Uterus (tissue), 4 donors: ENCODE results near the gene AP1S3. TPM values are rescaled to one million over a fixed set of nuclear protein-coding genes. Genes with fewer than 3 reads are reported as not detected.
"Not testable (repeated sequence)": the region's sequence is repeated elsewhere in the genome, so short reads cannot be mapped to it uniquely, and the experiment has no call there.

ENCODE experiments used
- DNase-seq, 2 donors: peaks; one replicate each; pipeline ENCODE4 v3.0.0-alpha.2; 2019 to 2020
- H3K27ac ChIP-seq, 2 donors: fragments of 200-600 bp; sonication (generic); 1 replicate in 1 of 2; 2 replicates in 1 of 2; pipeline ENCODE4 v1.5.1; 2016 to 2018
- H3K27me3 ChIP-seq, 2 donors: fragments of 200-600 bp; sonication (generic); one replicate each; pipeline ENCODE4 v1.5.1; 2018 to 2019; ENCODE audit warnings: control low read depth in 1 of 2
- H3K36me3 ChIP-seq, 2 donors: fragments of 200-600 bp; sonication (generic); one replicate each; pipeline ENCODE4 v1.5.1; 2019; ENCODE audit warnings: control low read depth in 1 of 2
- H3K4me1 ChIP-seq, 2 donors: fragments of 200-600 bp; sonication (generic); one replicate each; pipeline ENCODE4 v1.5.1; 2018 to 2019; ENCODE audit warnings: control low read depth in 1 of 2
- H3K4me3 ChIP-seq, 2 donors: fragments of 200-600 bp; sonication (generic); 1 replicate in 1 of 2; 2 replicates in 1 of 2; pipeline ENCODE4 v1.5.1; 2018 to 2019; ENCODE audit warnings: mild to moderate bottlenecking in 1 of 2
- H3K9me3 ChIP-seq, 2 donors: fragments of 200-600 bp; sonication (generic); one replicate each; pipeline ENCODE4 v1.5.1; 2019; ENCODE audit warnings: control low read depth in 1 of 2
- CTCF ChIP-seq, 4 experiments: fragments of 200-600 bp in 2 of 4; fragments of 450-650 bp in 2 of 4; sonication (generic) in 2 of 4; IDR thresholded peaks; one replicate each; pipeline ENCODE4 v1.5.1; 2016 to 2019; ENCODE audit warnings: antibody characterized with exemption in 4 of 4, mild to moderate bottlenecking in 2 of 4, moderate library complexity in 1 of 4
- POLR2A ChIP-seq, 2 donors: fragments of 450-650 bp; IDR thresholded peaks; one replicate each; pipeline ENCODE4 v1.6.1; 2016; ENCODE audit warnings: antibody characterized with exemption in 2 of 2, mild to moderate bottlenecking in 1 of 2, moderate library complexity in 1 of 2
- intact Hi-C: fragments of 100-400 bp; cut with DNase I; formaldehyde crosslinking; loops from one replicate; pipeline ENCODE4 v1.15.1; 2023; ENCODE audit warnings: low total_unique reads
- total RNA-seq, 4 donors: library from RNA; depleted of rRNA in 3 of 4; stranded (reverse); fragments of >200 nt in 3 of 4; gene quantifications; one replicate each; pipeline versions ENCODE4 v1.1.0 to v1.2.4, GENCODE V29; 2014 to 2023
- donor health status: DM: yes; HTN: yes; CAD: no.

The AP1S3 gene
- total RNA-seq, 4 donors from 2014 or later: 2.0 to 5.6 TPM; not detected in 2

GRCh38 chr2:223820549-223820948 is 16.8 kb downstream of the AP1S3 start:
- H3K36me3 ChIP-seq: no peaks in the 10 kb centered on the region
- intact Hi-C loops: no loop called here
- no peak overlapping the region for H3K4me3 ChIP-seq
- no peaks in the 10 kb centered on the region for H3K9me3 ChIP-seq
- no peaks in the 10 kb centered on the region for H3K27me3 ChIP-seq
- no peak overlapping the region for H3K27ac ChIP-seq
- DNase-seq: no peak
- TF ChIP-seq CTCF (IDR thresholded peaks at IDR 0.05) (no peak), POLR2A (IDR thresholded peaks at IDR 0.05) (no peak)
- H3K4me1 ChIP-seq: no peaks in the 10 kb centered on the region

DNA sequence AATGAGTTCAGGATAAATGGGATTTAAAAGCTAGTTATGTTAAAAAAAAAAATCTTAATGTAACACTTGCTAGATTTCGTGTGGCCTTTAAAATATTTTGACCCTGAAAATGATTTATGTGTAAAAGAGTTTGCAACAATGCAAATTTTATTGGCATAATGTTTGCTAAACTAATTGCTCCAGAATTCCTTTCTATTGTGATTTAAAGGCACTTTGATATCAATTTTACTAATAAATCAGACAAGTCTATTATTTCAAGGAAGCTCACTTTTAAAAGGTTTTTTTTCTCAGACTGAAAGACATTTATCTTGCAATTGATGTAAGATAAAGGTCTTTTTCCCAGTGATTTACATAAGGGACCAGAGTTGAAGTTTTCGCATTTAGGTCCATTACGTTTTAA is 17.5 kb downstream of the AP1S3 start:
- intact Hi-C loops: no loop called here
- no peak for TF ChIP-seq POLR2A (IDR thresholded peaks at IDR 0.05)
- TF ChIP-seq CTCF (IDR thresholded peaks at IDR 0.05): no peak
- no peak overlapping the region for H3K4me3 ChIP-seq
- no peak overlapping the region for H3K27ac ChIP-seq
- no peaks in the 10 kb centered on the region for H3K9me3 ChIP-seq
- H3K27me3 ChIP-seq: no peaks in the 10 kb centered on the region
- no peaks in the 10 kb centered on the region for H3K36me3 ChIP-seq
- DNase-seq: no peak
- no peaks in the 10 kb centered on the region for H3K4me1 ChIP-seq

DNA sequence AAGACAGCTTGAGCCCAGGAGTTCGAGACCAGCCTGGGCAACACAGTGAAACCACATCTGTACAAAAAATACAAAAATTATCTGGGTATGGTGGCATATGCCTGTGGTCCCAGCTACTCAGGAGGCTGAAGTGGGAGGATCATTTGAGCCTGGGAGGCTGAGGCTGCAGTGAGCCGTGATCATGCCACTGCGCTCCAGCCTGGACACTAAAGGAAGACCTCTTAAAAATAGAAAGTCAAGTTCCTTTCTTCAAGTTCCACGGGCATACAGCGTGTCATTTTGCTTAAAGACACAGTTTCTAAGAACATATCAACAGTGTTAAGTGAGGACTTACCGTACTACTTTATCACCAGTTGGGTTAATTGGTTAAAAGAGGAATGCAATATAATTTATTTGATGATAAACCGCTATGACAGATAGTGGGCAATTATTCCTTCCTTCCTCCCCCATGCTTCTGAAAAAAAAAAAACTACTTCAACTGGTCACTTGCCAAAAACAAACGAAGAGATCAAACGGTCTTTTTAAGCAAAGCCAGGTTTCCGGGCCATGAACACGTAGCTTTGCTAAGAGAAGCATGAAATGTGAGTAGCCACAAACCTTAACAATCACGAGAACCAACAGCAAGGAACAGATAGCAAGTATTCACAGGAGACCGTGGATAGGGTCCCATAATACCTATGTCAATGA is 21.4 kb downstream of the AP1S3 start:
- DNase-seq: no peak
- no peaks in the 10 kb centered on the region for H3K36me3 ChIP-seq
- H3K4me1 ChIP-seq: no peaks in the 10 kb centered on the region
- H3K9me3 ChIP-seq: no peaks in the 10 kb centered on the region
- no peak overlapping the region for H3K27ac ChIP-seq
- no peaks in the 10 kb centered on the region for H3K27me3 ChIP-seq
- intact Hi-C loops: no loop called here
- no peak overlapping the region for H3K4me3 ChIP-seq
- no peak for TF ChIP-seq CTCF (IDR thresholded peaks at IDR 0.05)
- no peak for TF ChIP-seq POLR2A (IDR thresholded peaks at IDR 0.05)

GRCh38 chr2:223815186-223815883 is 22.0 kb downstream of the AP1S3 start:
- Histone ChIP-seq H3K27me3 (no peaks in the 10 kb centered on the region), H3K9me3 (no peaks in the 10 kb centered on the region), H3K4me1 (no peaks in the 10 kb centered on the region), H3K36me3 (no peaks in the 10 kb centered on the region), H3K27ac (no peak overlapping the region), H3K4me3 (no peak overlapping the region)
- no peak for DNase-seq
- no peak for TF ChIP-seq POLR2A (IDR thresholded peaks at IDR 0.05)
- TF ChIP-seq CTCF (IDR thresholded peaks at IDR 0.05): no peak
- intact Hi-C loops: no loop called here

DNA sequence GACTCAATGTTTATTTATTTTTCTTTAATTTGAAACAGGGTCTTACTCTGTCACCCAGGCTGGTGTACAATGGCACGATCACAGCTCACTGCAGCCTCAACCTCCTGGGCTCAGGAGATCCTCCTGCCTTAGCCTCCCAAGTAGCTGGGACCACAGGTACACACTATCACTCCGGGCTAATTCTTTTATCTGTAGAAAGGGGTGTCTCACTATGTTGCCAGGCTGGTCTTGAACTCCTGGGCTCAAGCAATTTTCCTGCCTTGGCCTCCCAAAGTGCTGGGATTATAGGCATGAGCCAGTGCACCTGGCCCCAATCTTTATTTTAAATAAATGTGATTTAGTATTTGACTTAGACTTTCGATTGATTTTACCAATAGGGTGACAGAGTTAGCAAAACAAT is 22.6 kb downstream of the AP1S3 start:
- DNase-seq, H3K9me3 ChIP-seq, H3K36me3 ChIP-seq, intact Hi-C loops, H3K4me3 ChIP-seq, H3K27ac ChIP-seq, H3K27me3 ChIP-seq, H3K4me1 ChIP-seq: not testable (repeated sequence)
